ENCODE data around the gene BEX3.

DNA sequence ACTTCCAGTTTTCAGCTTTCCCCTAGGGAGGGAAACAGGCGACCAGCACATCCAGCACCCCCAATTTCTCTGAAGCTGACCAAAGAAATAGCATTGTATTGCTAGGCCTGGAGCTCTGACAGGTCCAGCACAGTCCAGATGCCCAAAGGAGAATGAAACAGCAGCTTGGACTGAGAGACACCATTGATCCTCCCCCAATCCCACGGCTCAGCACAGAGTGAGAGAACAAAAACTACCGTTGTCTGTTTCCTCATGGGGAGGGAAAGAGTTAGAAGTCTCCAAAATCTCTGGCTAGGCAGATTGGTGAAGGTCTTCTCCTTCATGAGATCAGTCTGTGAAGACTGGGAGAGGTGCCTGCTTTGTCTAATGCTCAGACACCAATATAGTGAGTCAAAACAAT is 37.7 kb upstream of the BEX3 start:
- TF ChIP-seq TAF1 (IDR thresholded peaks at IDR 0.05; ENCODE audit: low read depth, low read length) (no peak), POLR2AphosphoS5 (IDR thresholded peaks at IDR 0.05; ENCODE audit: low read depth, low read length) (no peak), POLR2A (IDR thresholded peaks at IDR 0.05; ENCODE audit: low read depth, low read length) (no peak)
